GM12878 (cell line): Measurements from ENCODE around the gene RAD21L1. TPM values are rescaled to one million over a fixed set of nuclear protein-coding genes. Genes with fewer than 3 reads are reported as not detected.

Experiments
- ATAC-seq: fragments of 200-7000 bp; cut with Tn5 transposase; 3 replicates; pipeline ENCODE4 v1.9.1; 2020; ENCODE audit warnings: mild to moderate bottlenecking, moderate library complexity
- BruUV-seq: library from RNA; stranded (reverse); fragments of 400-500 nt; replicated peaks from 2 replicates; lab custom pipeline; 2021; lab: Mats Ljungman, UMichigan
- CTCF ChIA-PET: fragments of 300-600 bp; sonication (Branson Sonifier 250); formaldehyde crosslinking; extraction: SDS; loops from one replicate; lab custom pipeline; 2021; ENCODE audit warnings: inconsistent platforms; lab: Yijun Ruan, JAX
- POLR2A ChIA-PET: fragments of 350-600 bp; formaldehyde crosslinking; extraction: SDS; loops from one replicate; lab custom pipeline; 2021; ENCODE audit warnings: inconsistent platforms; lab: Charles Lee
- RAD21 ChIA-PET: fragments of 300-600 bp; sonication (Branson Sonifier 250); formaldehyde crosslinking; loops from one replicate; lab custom pipeline; 2023; ENCODE audit warnings: antibody characterized with exemption; ENCODE audit not compliant: unreplicated experiment; lab: Charles Lee
- SMC1A ChIA-PET: fragments of 300-600 bp; sonication (Branson Sonifier 250); formaldehyde crosslinking; loops from one replicate; lab custom pipeline; 2023; ENCODE audit not compliant: unreplicated experiment, uncharacterized antibody; lab: Charles Lee
- DNase-seq: peaks from one replicate; pipeline ENCODE4 v3.0.0-alpha.2; 2011; ENCODE audit warnings: low read depth, low spot score
- FAIRE-seq: peaks from 3 replicates; lab custom pipeline; 2011; peaks lifted over from hg19 to GRCh38; lab: Jason Lieb, UNC
- H2AFZ ChIP-seq: 2 replicates; pipeline ENCODE4 v1.6.0; 2011; ENCODE audit warnings: low read depth, low read length, control low read depth; ENCODE audit not compliant: control insufficient read depth
- H3K27ac ChIP-seq: 2 replicates; pipeline ENCODE4 v1.5.1; 2011; ENCODE audit warnings: control low read depth; ENCODE audit not compliant: control insufficient read depth, insufficient read depth
- H3K27me3 ChIP-seq, 2 experiments: replicated peaks in 1 of 2; 2 replicates each; pipeline versions ENCODE4 v1.6.0 to v1.6.1; 2011; ENCODE audit warnings: low read length in 1 of 2; ENCODE audit not compliant: control insufficient read depth in 2 of 2, insufficient read depth in 2 of 2
- H3K36me3 ChIP-seq, 2 experiments: 2 replicates each; pipeline ENCODE4 v1.5.1; 2011; ENCODE audit warnings: low read length in 1 of 2; ENCODE audit not compliant: control insufficient read depth in 2 of 2, insufficient read depth in 2 of 2
- H3K4me1 ChIP-seq: 2 replicates; pipeline ENCODE4 v1.6.1; 2011; ENCODE audit warnings: mild to moderate bottlenecking, low read length, moderate library complexity, mixed read lengths; ENCODE audit not compliant: control insufficient read depth, insufficient read depth
- H3K4me2 ChIP-seq: 2 replicates; pipeline ENCODE4 v1.6.0; 2011; ENCODE audit warnings: control low read depth; ENCODE audit not compliant: control insufficient read depth, insufficient read depth
- H3K4me3 ChIP-seq: fragments of 200-600 bp; sonication (generic); 2 replicates; pipeline ENCODE4 v1.5.1; 2016
- H3K79me2 ChIP-seq: 2 replicates; pipeline ENCODE4 v1.6.0; 2011; ENCODE audit warnings: low read length; ENCODE audit not compliant: control insufficient read depth, insufficient read depth
- H3K9ac ChIP-seq: 2 replicates; pipeline ENCODE4 v1.8.0; 2011; ENCODE audit warnings: low read length, control low read depth, mixed read lengths; ENCODE audit not compliant: control insufficient read depth, insufficient read depth
- H3K9me3 ChIP-seq: replicated peaks from 3 replicates; pipeline ENCODE4 v1.5.1; 2011; ENCODE audit warnings: mild to moderate bottlenecking, low read length; ENCODE audit not compliant: control insufficient read depth, insufficient read depth
- H4K20me1 ChIP-seq: 2 replicates; pipeline ENCODE4 v1.6.0; 2011; ENCODE audit not compliant: control insufficient read depth, insufficient read depth
- ASH2L ChIP-seq: fragments of 300-600, 200-600 bp; sonication (generic); IDR thresholded peaks from 2 replicates; pipeline ENCODE4 v1.6.1; 2017; ENCODE audit warnings: low read depth, mild to moderate bottlenecking, borderline replicate concordance
- ATF2 ChIP-seq: IDR thresholded peaks from 2 replicates; pipeline ENCODE4 v1.6.1; 2012; ENCODE audit warnings: low read length, inconsistent platforms
- CBX3 ChIP-seq: fragments of 200-600 bp; sonication (generic); IDR thresholded peaks from 2 replicates; pipeline ENCODE4 v1.6.1; 2016; ENCODE audit warnings: low read depth, borderline replicate concordance
- CEBPB ChIP-seq, 2 experiments: fragments of 150-350 bp in 1 of 2; IDR thresholded peaks; 2 replicates each; pipeline ENCODE4 v1.6.1; 2012 to 2014; ENCODE audit warnings: low read depth in 2 of 2, low read length in 2 of 2, borderline replicate concordance in 1 of 2, inconsistent platforms in 1 of 2
- LARP7 ChIP-seq: fragments of 450-650 bp; IDR thresholded peaks from 2 replicates; pipeline ENCODE4 v1.6.1; 2017; ENCODE audit warnings: mild to moderate bottlenecking
- MYC ChIP-seq: IDR thresholded peaks from 2 replicates; pipeline ENCODE4 v1.6.1; 2011; ENCODE audit warnings: mild to moderate bottlenecking, low read length, moderate library complexity, inconsistent platforms; ENCODE audit not compliant: insufficient read depth, insufficient replicate concordance, insufficient read length, severe bottlenecking
- RAD51 ChIP-seq: fragments of 450-650 bp; IDR thresholded peaks from 2 replicates; pipeline ENCODE4 v1.6.1; 2016; ENCODE audit warnings: moderate library complexity, mild to moderate bottlenecking, inconsistent platforms
- RELB ChIP-seq: fragments of 450-650 bp; IDR thresholded peaks from 2 replicates; pipeline ENCODE4 v1.6.1; 2017; ENCODE audit warnings: low read depth, mild to moderate bottlenecking, moderate library complexity
- TBL1XR1 ChIP-seq: IDR thresholded peaks from 2 replicates; pipeline ENCODE4 v1.6.1; 2012; ENCODE audit warnings: low read depth, low read length, improper control_type of control experiment
- YY1 ChIP-seq: IDR thresholded peaks from 2 replicates; pipeline ENCODE4 v1.6.1; 2011; ENCODE audit warnings: low read depth, mild to moderate bottlenecking, low read length
- ZBTB40 ChIP-seq: fragments of 450-650 bp; IDR thresholded peaks from 2 replicates; pipeline ENCODE4 v1.6.1; 2016; ENCODE audit warnings: mild to moderate bottlenecking, moderate library complexity, borderline replicate concordance
- ZNF384 ChIP-seq: IDR thresholded peaks from 2 replicates; pipeline ENCODE4 v1.6.1; 2012; ENCODE audit warnings: low read depth, mild to moderate bottlenecking, low read length, improper control_type of control experiment, borderline replicate concordance
- WGBS: methylation state at CpG from one replicate; pipeline ENCODE4 v1.1.6; 2016; ENCODE audit warnings: low lambda C conversion rate; ENCODE audit not compliant: insufficient replicate concordance, insufficient coverage; ENCODE audit errors: missing lambda C conversion rate; 5-methylcytosine and 5-hydroxymethylcytosine counted together
- in situ Hi-C: fragments of 300-500 bp; cut with MboI; formaldehyde crosslinking; loops from 9 replicates; pipeline ENCODE4 v1.14.3; 2018; ENCODE audit warnings: mixed read lengths
- intact Hi-C: fragments of 100-400 bp; cut with micrococcal nuclease; formaldehyde crosslinking; loops from one replicate; pipeline ENCODE4 v1.14.2; 2022; ENCODE audit not compliant: unreplicated experiment
- polyA plus RNA-seq, 11 experiments: library from polyadenylated mRNA; depleted of rRNA in 4 of 11; unstranded in 6 of 11; stranded (reverse) in 5 of 11; fragments of >200 nt; fragmentation: Nextera tagmentation in 4 of 11; fragmentation: Illumina TruSeq in 1 of 11; extraction: Ambion mirVana in 4 of 11; extraction: Trizol in 1 of 11; gene quantifications; 1 replicate in 1 of 11; 2 replicates in 10 of 11; pipeline versions ENCODE4 v1.2.1 to v1.2.3, GENCODE V29; 2011 to 2016; ENCODE audit warnings: inconsistent platforms in 2 of 11, missing spikeins in 2 of 11, low read depth in 1 of 11
- total RNA-seq, 4 experiments: library from RNA; depleted of rRNA in 3 of 4; stranded (reverse); fragments of >200 nt in 3 of 4; fragmentation: Illumina TruSeq in 1 of 4; extraction: Trizol in 1 of 4; gene quantifications; 2 replicates each; pipeline versions ENCODE4 v1.2.1 to v1.2.3, GENCODE V29; 2013 to 2021

RAD21L1 gene
- total and polyA plus RNA-seq, 10 of the 15 experiments (the other 5 are each of a cell fraction or from before 2014, with no cell fraction given), result not detected

GRCh38 chr20:1301031-1301529 lies 75.2 kb downstream of the RAD21L1 start (continued):
- TF ChIP-seq ATF2, result no peak
- no peak for TF ChIP-seq RELB
- no peak for TF ChIP-seq ZNF384
- TF ChIP-seq ASH2L, result no peak
- TF ChIP-seq, all 136 proteins: peak for 0

- RAD21 ChIA-PET, result no interaction called here
- Histone ChIP-seq H3K9me3 (no peaks in the 10 kb centered on the region), H3K27me3 (no peaks in the 10 kb centered on the region; a peak in 1 of 4 replicates), H3K36me3 (no peaks in the 10 kb centered on the region), H3K27ac (no peak overlapping the region), H3K4me2 (no peak overlapping the region), H3K4me1 (no peaks in the 10 kb centered on the region), H3K79me2 (no peaks in the 10 kb centered on the region), H2AFZ (no peak overlapping the region), H3K9ac (no peak overlapping the region), H3K4me3 (no peak overlapping the region), H4K20me1 (no peaks in the 10 kb centered on the region)
- CTCF ChIA-PET, result interaction anchor here (1.0 kb wide), 1 partner anchor 134 kb away, joined by 3 read pairs; no protein-coding TSS in a partner anchor
- intact Hi-C loops (no loop called here), in situ Hi-C loops (no loop called here)
- ATAC-seq (peak; percentile 22; the same call in 1 of the 3 replicates), DNase-seq (no peak), FAIRE-seq (no peak)
- BruUV-seq, result no TSS peak
- WGBS, result 44% methylated on average over 12 of the region's 12 CpGs
- SMC1A ChIA-PET, result no interaction called here
- POLR2A ChIA-PET, result no interaction called here
- no peak for TF ChIP-seq YY1
- no peak for TF ChIP-seq ZBTB40
- no peak for TF ChIP-seq CEBPB (IDR thresholded peaks at IDR 0.05; ENCODE audit: borderline replicate concordance in 1 of 2, low read depth in 2 of 2, low read length in 2 of 2)
- no peak for TF ChIP-seq TBL1XR1
- no peak for TF ChIP-seq CBX3
- TF ChIP-seq MYC, result no peak
- TF ChIP-seq RAD51, result no peak
- TF ChIP-seq LARP7, result no peak
Measured at GRCh38 chr20:1302685-1303541, 77.1 kb downstream of the RAD21L1 start.
